ENCODE results near the gene NEU2. TPM values are rescaled to one million over a fixed set of nuclear protein-coding genes. Genes with fewer than 3 reads are reported as not detected.

Gene NEU2
- total RNA-seq, 1 experiment from 2014 or later = not detected

DNA sequence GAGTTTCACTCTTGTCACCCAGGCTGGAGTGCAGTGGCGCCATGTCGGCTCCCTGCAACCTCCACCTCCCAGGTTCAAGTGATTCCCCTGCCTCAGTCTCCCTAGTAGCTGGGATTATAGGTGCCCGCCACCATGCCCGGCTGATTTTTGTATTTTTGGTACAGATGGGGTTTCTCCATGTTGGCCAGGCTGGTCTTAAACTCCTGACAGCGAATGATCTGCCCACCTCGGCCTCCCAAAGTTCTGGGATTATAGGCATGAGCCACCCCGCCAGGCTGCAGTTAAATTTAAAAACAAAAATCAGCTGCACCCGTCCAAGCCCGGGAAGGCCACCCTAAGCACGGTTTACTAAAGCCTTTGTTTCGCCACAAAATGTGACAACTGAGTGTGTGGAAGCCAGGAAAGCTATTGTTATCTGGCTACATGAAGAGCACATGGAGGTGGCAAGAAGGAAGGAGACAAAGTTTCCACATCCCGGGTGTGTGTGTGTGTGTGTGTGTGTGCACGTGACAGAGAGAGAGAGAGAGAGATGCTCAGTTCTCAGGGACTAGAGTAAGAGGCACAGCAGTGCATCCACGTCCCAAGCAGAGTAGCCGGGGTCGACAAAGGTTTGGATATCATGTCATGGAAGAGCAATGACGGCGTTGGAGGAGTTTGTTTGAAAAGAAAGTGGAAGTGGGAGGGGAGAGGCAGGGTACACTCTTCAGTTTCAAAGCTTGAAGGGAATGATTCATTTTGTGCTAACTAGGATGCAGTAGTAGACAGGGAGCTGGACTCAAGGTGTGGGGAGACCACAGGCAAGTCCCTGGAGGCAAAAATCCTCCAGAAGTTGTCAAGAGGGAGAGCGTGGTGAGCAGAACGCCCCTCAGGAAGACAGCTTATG lies 47.7 kb downstream of the NEU2 start:
- H3K27ac Mint-ChIP-seq = no peak overlapping the region
- Histone ChIP-seq H3K4me1 (ENCODE audit: insufficient read depth, low read length) (peaks cover 4% of the 10 kb centered on the region; the same call in 1 of the 2 replicates), H3K23ac (ENCODE audit: insufficient read length, low read depth, low read length) (no peak overlapping the region), H2AFZ (ENCODE audit: low read length) (no peak overlapping the region), H4K91ac (ENCODE audit: insufficient read length, low read depth, low read length) (no peak overlapping the region), H3K14ac (ENCODE audit: insufficient read depth, low read length) (no peak overlapping the region), H3K27ac (ENCODE audit: insufficient read length, low read depth, low read length) (no peak overlapping the region), H4K20me1 (ENCODE audit: control insufficient read depth, insufficient read depth, insufficient read length) (no peaks in the 10 kb centered on the region), H4K8ac (replicated peaks; ENCODE audit: insufficient read length, low read depth, low read length) (no peak overlapping the region), H3K18ac (ENCODE audit: insufficient read length, low read depth, low read length) (no peak overlapping the region), H3K23me2 (ENCODE audit: insufficient read length, low read depth, low read length, poor library complexity, severe bottlenecking) (no peaks in the 10 kb centered on the region), H3K56ac (ENCODE audit: insufficient read length, low read depth, low read length) (no peak overlapping the region), H3K4ac (ENCODE audit: low read depth, low read length) (no peak overlapping the region), H3K79me2 (ENCODE audit: insufficient read depth, low read length) (no peaks in the 10 kb centered on the region), H3K9ac (ENCODE audit: extremely low read depth, insufficient read length, low read length) (no peak overlapping the region), H3K4me2 (ENCODE audit: insufficient read depth, insufficient read length, low read length) (no peak overlapping the region), H2BK5ac (ENCODE audit: insufficient read length, low read length) (no peak overlapping the region), H3K27me3 (ENCODE audit: insufficient read depth, low read length) (no peaks in the 10 kb centered on the region), H2BK12ac (ENCODE audit: insufficient read length, low read depth, low read length) (no peak overlapping the region), H3K9me3 (ENCODE audit: control insufficient read depth, low read depth, low read length) (no peaks in the 10 kb centered on the region), H2AK5ac (ENCODE audit: insufficient read length, low read length) (no peak overlapping the region), H4K5ac (ENCODE audit: insufficient read length, low read depth, low read length) (no peak overlapping the region), H2BK20ac (ENCODE audit: low read depth, low read length, poor library complexity, severe bottlenecking) (no peak overlapping the region), H2BK15ac (ENCODE audit: low read depth, low read length) (no peak overlapping the region), H2BK120ac (ENCODE audit: low read depth, low read length, poor library complexity, severe bottlenecking) (no peak overlapping the region), H3K79me1 (ENCODE audit: insufficient read depth, low read depth, low read length, poor library complexity, severe bottlenecking) (no peaks in the 10 kb centered on the region), H3T11ph (ENCODE audit: low read length) (no peak overlapping the region)
- H3K27me3 Mint-ChIP-seq (ENCODE audit: low read depth) = peaks cover 2% of the 10 kb centered on the region; the same call in 1 of the 2 replicates
- H3K9me3 Mint-ChIP-seq = no peaks in the 10 kb centered on the region
- TF ChIP-seq CTCF (conservative IDR thresholded peaks at IDR 0.05) = no peak
- H3K36me3 Mint-ChIP-seq (ENCODE audit: insufficient read depth in 1 of 3, low read depth in 3 of 3) = no peaks in the 10 kb centered on the region
- DNase-seq = no peak
- WGBS (ENCODE audit: extremely low coverage, insufficient read length, low lambda C conversion rate) = no CpG with 5 or more reads among the region's 20 CpGs
- H3K4me3 Mint-ChIP-seq = no peak overlapping the region
- peaks cover 19 to 24% of the 10 kb centered on the region in 2 experiments for H3K4me1 Mint-ChIP-seq

All from H9 (cell line).